ENCODE measurements around the gene VPS37C. TPM values are rescaled to one million over a fixed set of nuclear protein-coding genes. Genes with fewer than 3 reads are reported as not detected.
"Not testable (repeated sequence)": the region's sequence is repeated elsewhere in the genome, so short reads cannot be mapped to it uniquely, and the experiment has no call there.

Gene VPS37C
- total RNA-seq, 6 experiments from 2014 or later: 14.6 to 17.0 (median 16.0) TPM

DNA sequence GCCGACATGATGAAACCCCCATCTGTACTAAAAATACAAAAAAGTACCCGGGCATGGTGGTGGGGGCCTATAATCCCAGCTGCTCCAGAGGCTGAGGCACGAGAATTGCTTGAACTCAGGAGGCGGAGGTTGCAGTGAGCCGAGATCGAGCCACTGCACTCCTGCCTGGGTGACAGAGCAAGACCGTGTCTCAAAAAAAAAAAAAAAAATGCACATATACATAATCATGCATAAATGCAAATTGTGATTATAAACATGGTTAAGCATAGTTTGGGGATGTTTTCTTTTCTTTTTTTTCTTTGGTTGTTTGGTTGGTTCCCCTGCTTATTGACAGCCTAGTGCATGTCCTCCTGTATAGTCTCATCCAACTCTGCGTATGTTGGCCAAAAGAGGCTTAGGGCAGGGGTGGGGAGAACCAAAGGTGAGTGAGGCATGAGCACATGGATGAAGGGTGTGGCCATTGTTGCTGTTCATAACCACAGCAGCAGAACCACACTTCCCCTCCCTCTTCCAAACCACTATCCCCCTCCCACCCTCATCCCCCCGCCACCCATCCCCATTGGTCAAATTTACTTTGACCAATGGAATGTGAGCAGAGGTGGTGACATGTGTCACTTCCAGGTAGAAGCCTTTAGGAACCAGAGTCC lies 6.9 kb upstream of the VPS37C start:
- H3K9me3 Mint-ChIP-seq: no peaks in the 10 kb centered on the region
- H3K36me3 Mint-ChIP-seq (ENCODE audit: low read depth): no peaks in the 10 kb centered on the region
- H3K4me1 Mint-ChIP-seq (ENCODE audit: low read depth): no peaks in the 10 kb centered on the region
- TF ChIP-seq, protein P1, sequence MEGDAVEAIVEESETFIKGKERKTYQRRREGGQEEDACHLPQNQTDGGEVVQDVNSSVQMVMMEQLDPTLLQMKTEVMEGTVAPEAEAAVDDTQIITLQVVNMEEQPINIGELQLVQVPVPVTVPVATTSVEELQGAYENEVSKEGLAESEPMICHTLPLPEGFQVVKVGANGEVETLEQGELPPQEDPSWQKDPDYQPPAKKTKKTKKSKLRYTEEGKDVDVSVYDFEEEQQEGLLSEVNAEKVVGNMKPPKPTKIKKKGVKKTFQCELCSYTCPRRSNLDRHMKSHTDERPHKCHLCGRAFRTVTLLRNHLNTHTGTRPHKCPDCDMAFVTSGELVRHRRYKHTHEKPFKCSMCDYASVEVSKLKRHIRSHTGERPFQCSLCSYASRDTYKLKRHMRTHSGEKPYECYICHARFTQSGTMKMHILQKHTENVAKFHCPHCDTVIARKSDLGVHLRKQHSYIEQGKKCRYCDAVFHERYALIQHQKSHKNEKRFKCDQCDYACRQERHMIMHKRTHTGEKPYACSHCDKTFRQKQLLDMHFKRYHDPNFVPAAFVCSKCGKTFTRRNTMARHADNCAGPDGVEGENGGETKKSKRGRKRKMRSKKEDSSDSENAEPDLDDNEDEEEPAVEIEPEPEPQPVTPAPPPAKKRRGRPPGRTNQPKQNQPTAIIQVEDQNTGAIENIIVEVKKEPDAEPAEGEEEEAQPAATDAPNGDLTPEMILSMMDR (IDR thresholded peaks at IDR 0.05): no peak
- peaks cover 22% of the 10 kb centered on the region for H3K27me3 Mint-ChIP-seq (ENCODE audit: insufficient read depth)
- H3K4me3 Mint-ChIP-seq: no peak overlapping the region
- DNase-seq: no peak
- H3K27ac Mint-ChIP-seq: no peak overlapping the region

DNA sequence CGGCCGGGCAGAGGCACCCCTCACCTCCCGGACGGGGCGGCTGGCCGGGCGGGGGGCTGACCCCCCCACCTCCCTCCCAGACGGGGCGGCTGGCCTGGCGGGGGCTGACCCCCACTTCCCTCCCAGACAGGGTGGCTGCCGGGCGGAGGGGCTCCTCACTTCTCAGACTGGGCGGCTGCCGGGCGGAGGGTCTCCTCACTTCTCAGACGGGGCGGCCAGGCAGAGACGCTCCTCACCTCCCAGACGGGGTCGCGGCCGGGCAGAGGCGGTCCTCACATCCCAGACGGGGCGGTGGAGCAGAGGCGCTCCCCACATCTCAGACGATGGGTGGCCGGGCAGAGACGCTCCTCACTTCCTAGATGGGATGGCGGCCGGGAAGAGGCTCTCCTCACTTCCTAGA lies 5.1 kb upstream of the VPS37C start:
- H3K4me1 Mint-ChIP-seq (ENCODE audit: low read depth): peaks cover 14% of the 10 kb centered on the region
- not testable (repeated sequence) for H3K9me3 Mint-ChIP-seq; H3K36me3 Mint-ChIP-seq (ENCODE audit: low read depth); DNase-seq; H3K4me3 Mint-ChIP-seq; H3K27ac Mint-ChIP-seq
- peaks cover 22% of the 10 kb centered on the region for H3K27me3 Mint-ChIP-seq (ENCODE audit: insufficient read depth)

DNA sequence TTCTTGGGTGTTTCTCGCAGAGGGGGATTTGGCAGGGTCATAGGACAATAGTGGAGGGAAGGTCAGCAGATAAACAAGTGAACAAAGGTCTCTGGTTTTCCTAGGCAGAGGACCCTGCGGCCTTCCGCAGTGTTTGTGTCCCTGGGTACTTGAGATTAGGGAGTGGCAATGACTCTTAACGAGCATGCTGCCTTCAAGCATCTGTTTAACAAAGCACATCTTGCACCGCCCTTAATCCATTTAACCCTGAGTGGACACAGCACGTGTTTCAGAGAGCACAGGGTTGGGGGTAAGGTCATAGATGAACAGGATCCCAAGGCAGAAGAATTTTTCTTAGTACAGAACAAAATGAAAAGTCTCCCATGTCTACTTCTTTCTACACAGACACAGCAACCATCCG lies 4.6 kb upstream of the VPS37C start:
- not testable (repeated sequence) for DNase-seq; H3K9me3 Mint-ChIP-seq; H3K36me3 Mint-ChIP-seq (ENCODE audit: low read depth); H3K27ac Mint-ChIP-seq; H3K4me3 Mint-ChIP-seq
- peaks cover 15% of the 10 kb centered on the region for H3K4me1 Mint-ChIP-seq (ENCODE audit: low read depth)
- H3K27me3 Mint-ChIP-seq (ENCODE audit: insufficient read depth): peaks cover 21% of the 10 kb centered on the region

DNA sequence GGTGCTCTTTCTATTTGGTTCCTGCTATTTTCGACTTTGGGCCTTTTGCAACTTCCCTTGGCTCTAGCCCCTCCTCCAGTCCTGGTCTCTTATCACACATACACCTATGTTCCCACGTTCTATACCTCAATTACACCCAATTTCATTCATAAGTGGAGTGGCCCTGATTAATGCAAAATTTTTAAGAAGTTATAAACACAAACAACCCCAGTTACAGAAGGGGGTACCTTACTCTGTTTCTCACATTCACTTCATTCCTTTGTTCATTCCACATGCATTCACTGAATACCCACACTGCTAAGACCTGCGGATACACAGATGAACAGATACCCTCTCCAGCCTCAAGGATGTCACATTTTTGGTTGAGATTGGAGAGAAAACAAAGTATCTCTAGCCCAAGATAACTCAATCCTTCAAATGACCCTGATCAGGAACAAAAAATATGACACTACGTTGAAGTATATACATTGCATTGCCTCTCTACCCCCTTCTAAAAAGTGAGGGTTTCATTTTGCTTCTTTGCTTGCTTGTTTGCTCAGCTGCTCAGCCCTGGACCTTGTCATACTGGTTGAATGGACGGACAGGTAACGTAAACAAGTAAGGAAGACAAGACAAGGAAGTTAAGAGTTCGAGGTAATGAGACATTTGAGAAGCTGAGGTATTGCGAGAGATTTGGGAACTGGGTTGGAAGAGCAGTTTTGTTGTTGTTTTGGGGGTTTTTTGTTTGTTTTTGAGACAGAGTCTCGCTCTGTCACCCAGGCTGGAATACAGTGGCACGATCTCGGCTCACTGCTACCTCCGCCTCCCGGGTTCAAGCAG lies 3.6 kb upstream of the VPS37C start:
- peaks cover 25% of the 10 kb centered on the region for H3K4me1 Mint-ChIP-seq (ENCODE audit: low read depth)
- no peaks in the 10 kb centered on the region for H3K9me3 Mint-ChIP-seq
- no peak for DNase-seq
- H3K27me3 Mint-ChIP-seq (ENCODE audit: insufficient read depth): peaks cover 12% of the 10 kb centered on the region
- TF ChIP-seq, protein P1 (IDR thresholded peaks at IDR 0.05): no peak
- H3K4me3 Mint-ChIP-seq: no peak overlapping the region
- no peaks in the 10 kb centered on the region for H3K36me3 Mint-ChIP-seq (ENCODE audit: low read depth)
- no peak overlapping the region for H3K27ac Mint-ChIP-seq

DNA sequence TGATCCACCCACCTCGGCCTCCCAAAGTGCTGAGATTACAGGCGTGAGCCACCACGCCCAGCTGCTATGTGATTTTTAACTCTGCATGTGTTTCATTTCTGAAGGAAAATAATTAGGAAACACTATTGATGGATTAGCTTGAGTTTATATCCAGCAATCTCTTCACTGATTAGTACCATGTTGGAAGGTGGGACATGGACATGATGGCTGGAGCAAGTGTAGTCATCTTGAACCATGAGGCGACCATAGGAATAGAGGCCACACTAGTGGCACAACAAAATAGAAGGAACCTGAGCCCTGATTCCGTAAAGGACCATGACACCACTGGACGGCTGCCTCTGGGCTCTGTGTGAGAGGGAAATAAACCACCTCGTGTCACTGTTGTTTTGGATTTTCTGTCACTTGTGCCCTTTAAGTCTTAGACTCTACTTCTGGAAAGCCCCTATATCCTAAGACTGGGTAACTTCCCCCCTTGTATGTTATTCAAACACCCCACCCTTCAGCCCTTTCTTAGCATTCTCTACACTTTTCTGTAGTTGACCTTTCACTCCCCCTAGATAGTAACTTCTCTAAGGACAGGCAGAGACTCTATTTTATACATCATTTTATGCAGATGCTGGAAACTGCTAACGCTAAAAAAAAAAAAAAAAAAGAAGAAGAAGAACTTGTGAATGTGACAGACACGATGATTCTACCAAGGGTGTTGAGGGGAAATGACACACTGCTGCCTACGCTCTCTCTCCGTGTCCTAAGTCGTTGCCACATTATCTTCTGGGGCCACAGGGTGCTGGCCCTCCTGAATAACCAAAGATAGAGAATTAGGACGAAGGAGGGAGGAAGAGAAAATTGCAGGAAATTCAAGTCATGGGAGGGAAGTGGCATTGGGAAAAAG lies 2.7 kb upstream of the VPS37C start:
- TF ChIP-seq, protein P1 (IDR thresholded peaks at IDR 0.05): no peak
- Mint-ChIP-seq H3K27ac (no peak overlapping the region), H3K4me1 (ENCODE audit: low read depth) (peaks cover 32% of the 10 kb centered on the region), H3K4me3 (no peak overlapping the region), H3K36me3 (ENCODE audit: low read depth) (no peaks in the 10 kb centered on the region), H3K27me3 (ENCODE audit: insufficient read depth) (peaks cover 12% of the 10 kb centered on the region), H3K9me3 (no peaks in the 10 kb centered on the region)
- no peak for DNase-seq

DNA sequence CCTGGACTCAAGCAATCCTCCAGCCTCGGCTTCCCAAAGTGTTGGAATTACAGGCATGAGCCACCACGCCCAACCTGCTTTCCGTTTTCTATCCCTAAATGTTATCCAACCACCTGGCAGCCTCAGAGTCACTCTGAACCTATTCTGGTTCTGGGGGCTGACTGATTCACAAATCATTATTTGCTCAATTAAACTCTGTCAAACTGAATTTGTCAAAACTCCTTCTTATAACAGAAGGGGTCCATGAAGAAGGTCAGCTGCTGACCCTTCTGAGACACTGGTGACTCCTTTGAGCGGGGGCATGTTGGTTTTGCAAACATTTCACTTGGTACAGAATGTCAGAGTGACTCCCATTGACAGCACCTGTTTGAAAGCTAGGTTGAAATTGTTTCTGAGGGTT lies 1.8 kb upstream of the VPS37C start:
- DNase-seq: no peak
- Mint-ChIP-seq H3K9me3 (no peaks in the 10 kb centered on the region), H3K27ac (no peak overlapping the region), H3K4me1 (ENCODE audit: low read depth) (peaks cover 41% of the 10 kb centered on the region), H3K27me3 (ENCODE audit: insufficient read depth) (peaks cover 12% of the 10 kb centered on the region), H3K36me3 (ENCODE audit: low read depth) (no peaks in the 10 kb centered on the region), H3K4me3 (no peak overlapping the region)
- TF ChIP-seq, protein P1 (IDR thresholded peaks at IDR 0.05): no peak

Data from HFFc6 (cell line).